ENCODE results near the gene ZBED3. TPM values are rescaled to one million over a fixed set of nuclear protein-coding genes. Genes with fewer than 3 reads are reported as not detected.

Gene ZBED3
- total RNA-seq, 1 experiment from 2014 or later, result 3.6 TPM

Small RNA genes within 50 kb of the gene (small RNA-seq; reads per million reads assigned to genes)
- gene SNORA47, result 128 reads per million, percentile 97 among the genes with 10 or more reads in this experiment

Other genes starting within 250 kb of the ZBED3 start
- not detected in 2 replicates for gene S100Z, start 237.3 kb downstream of the ZBED3 start, total RNA-seq (2014; rRNA removed; shearing (Covaris generic))
- gene CRHBP, start 134.2 kb downstream of the ZBED3 start, total RNA-seq (2014; rRNA removed; shearing (Covaris generic)), result not detected in 2 replicates
- gene AGGF1, start 56.9 kb downstream of the ZBED3 start, total RNA-seq (2014; rRNA removed; shearing (Covaris generic)), result 28.1 and 37.5 TPM in 2 replicates
- gene PDE8B, start 123.4 kb upstream of the ZBED3 start, total RNA-seq (2014; rRNA removed; shearing (Covaris generic)), result not detected in 2 replicates

Measured in HT-29 (cell line).